OCI-LY7 (cell line): Measurements from ENCODE around the gene FOXI1. TPM values are rescaled to one million over a fixed set of nuclear protein-coding genes. Genes with fewer than 3 reads are reported as not detected.

ENCODE experiments used
- BruUV-seq: library from RNA; stranded (reverse); fragments of 400-500 nt; replicated peaks from 2 replicates; lab custom pipeline; 2021; lab: Mats Ljungman, UMichigan
- CTCF ChIA-PET: fragments of 300-600 bp; sonication (Branson Sonifier 250); formaldehyde crosslinking; loops from one replicate; lab custom pipeline; 2022; ENCODE audit warnings: antibody characterized with exemption; ENCODE audit not compliant: unreplicated experiment; lab: Charles Lee
- POLR2A ChIA-PET: fragments of 300-600 bp; sonication (Branson Sonifier 250); formaldehyde crosslinking; loops from one replicate; lab custom pipeline; 2022; ENCODE audit warnings: antibody characterized with exemption; lab: Charles Lee
- DNase-seq: peaks from one replicate; pipeline ENCODE4 v3.0.0-alpha.2; 2015; ENCODE audit warnings: low spot score
- H2AFZ ChIP-seq: fragments of 200-600 bp; sonication (generic), shearing (Covaris generic); 2 replicates; pipeline ENCODE4 v1.6.1; 2014; ENCODE audit warnings: mild to moderate bottlenecking, antibody characterized with exemption, low read length, moderate library complexity
- H3K27ac ChIP-seq: fragments of 200-600 bp; sonication (generic); 2 replicates; pipeline ENCODE4 v1.5.1; 2014; ENCODE audit warnings: mixed run types, low read depth, mild to moderate bottlenecking, moderate library complexity, low read length, inconsistent platforms; ENCODE audit not compliant: poor library complexity, severe bottlenecking
- H3K36me3 ChIP-seq: fragments of 200-600 bp; sonication (generic); 2 replicates; pipeline ENCODE4 v1.6.1; 2014; ENCODE audit warnings: mild to moderate bottlenecking, antibody characterized with exemption, low read length, moderate library complexity, mixed read lengths; ENCODE audit not compliant: insufficient read depth
- H3K4me1 ChIP-seq: fragments of 200-600 bp; sonication (generic); 2 replicates; pipeline ENCODE4 v1.5.1; 2014; ENCODE audit warnings: mild to moderate bottlenecking, low read length; ENCODE audit not compliant: insufficient read depth, poor library complexity, severe bottlenecking
- H3K4me2 ChIP-seq: fragments of 200-600 bp; sonication (generic); 2 replicates; pipeline ENCODE4 v1.6.1; 2014; ENCODE audit warnings: mild to moderate bottlenecking, low read length
- H3K4me3 ChIP-seq: fragments of 200-600 bp; sonication (generic); 2 replicates; pipeline ENCODE4 v1.5.1; 2014; ENCODE audit warnings: mild to moderate bottlenecking, low read depth, low read length; ENCODE audit not compliant: poor library complexity, severe bottlenecking
- H3K79me2 ChIP-seq: fragments of 200-600 bp; sonication (generic); 2 replicates; pipeline ENCODE4 v1.6.1; 2016; ENCODE audit warnings: low read depth, mild to moderate bottlenecking, low read length, moderate library complexity, mixed read lengths; ENCODE audit not compliant: insufficient read depth
- H3K9me2 ChIP-seq: fragments of 200-600 bp; sonication (generic); 2 replicates; pipeline ENCODE4 v1.6.1; 2016; ENCODE audit warnings: mild to moderate bottlenecking, low read length, mixed read lengths; ENCODE audit not compliant: insufficient read depth
- H3K9me3 ChIP-seq: fragments of 200-600 bp; sonication (generic); 2 replicates; pipeline ENCODE4 v1.6.1; 2014; ENCODE audit warnings: mild to moderate bottlenecking, mixed run types, low read length, mixed read lengths
- H4K20me1 ChIP-seq: fragments of 200-600 bp; sonication (generic); 2 replicates; pipeline ENCODE4 v1.6.1; 2014; ENCODE audit warnings: mild to moderate bottlenecking, antibody characterized with exemption, low read length, moderate library complexity, mixed read lengths; ENCODE audit not compliant: insufficient read depth
- EZH2phosphoT487 ChIP-seq: fragments of 200-600 bp; sonication (generic); IDR thresholded peaks from 2 replicates; pipeline ENCODE4 v1.6.1; 2018; ENCODE audit warnings: low read depth, borderline replicate concordance, mild to moderate bottlenecking, mixed run types, antibody characterized with exemption, low read length, moderate library complexity, mixed read lengths
- intact Hi-C: fragments of 100-400 bp; cut with micrococcal nuclease; formaldehyde crosslinking; loops from one replicate; pipeline ENCODE4 v1.10.0; 2022; ENCODE audit not compliant: unreplicated experiment
- total RNA-seq, 2 experiments: library from RNA; depleted of rRNA in 1 of 2; stranded (reverse); fragments of >200 nt in 1 of 2; shearing (Covaris generic) in 1 of 2; gene quantifications; 2 replicates each; pipeline ENCODE4 v1.2.3, GENCODE V29; 2014 to 2022
- TF ChIP-seq, protein P1 (sequence below): fragments of 200-600 bp; sonication (generic); conservative IDR thresholded peaks from 2 replicates; pipeline ENCODE4 v1.5.1; 2014; ENCODE audit warnings: mild to moderate bottlenecking, antibody characterized with exemption, low read length, moderate library complexity, mixed read lengths

Gene FOXI1
- total RNA-seq, 2 experiments from 2014 or later, result not detected

DNA sequence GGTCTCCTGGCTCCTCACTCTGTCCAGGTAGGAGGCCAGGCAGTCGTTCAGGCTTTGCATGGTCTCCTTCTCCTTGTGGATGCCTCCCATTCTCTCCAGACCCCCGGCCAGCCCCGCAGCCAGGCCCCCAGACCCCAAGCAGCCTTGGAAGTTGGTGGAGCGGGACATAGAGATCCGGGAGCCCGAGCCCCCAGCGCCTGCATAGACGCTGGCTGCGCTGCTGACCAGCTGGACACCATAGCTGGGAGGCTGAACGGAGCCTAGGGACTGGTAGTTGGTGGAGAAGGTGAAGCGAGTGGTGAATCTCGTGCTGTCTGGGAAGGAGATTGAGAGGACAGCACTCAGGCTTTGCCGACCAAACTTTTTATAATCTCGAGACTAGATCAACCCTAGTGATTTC lies 35.9 kb downstream of the FOXI1 start:
- intact Hi-C loops, result no loop called here
- no peaks in the 10 kb centered on the region for H3K9me3 ChIP-seq
- H4K20me1 ChIP-seq, result no peaks in the 10 kb centered on the region
- no peak overlapping the region for H3K27ac ChIP-seq
- CTCF ChIA-PET, result no interaction called here
- POLR2A ChIA-PET, result no interaction called here
- no peaks in the 10 kb centered on the region for H3K9me2 ChIP-seq
- no peaks in the 10 kb centered on the region for H3K79me2 ChIP-seq
- no peak overlapping the region for H3K4me3 ChIP-seq
- H2AFZ ChIP-seq, result no peak overlapping the region
- DNase-seq, result no peak
- H3K36me3 ChIP-seq, result no peaks in the 10 kb centered on the region
- no peak overlapping the region for H3K4me2 ChIP-seq
- TF ChIP-seq, protein P1, sequence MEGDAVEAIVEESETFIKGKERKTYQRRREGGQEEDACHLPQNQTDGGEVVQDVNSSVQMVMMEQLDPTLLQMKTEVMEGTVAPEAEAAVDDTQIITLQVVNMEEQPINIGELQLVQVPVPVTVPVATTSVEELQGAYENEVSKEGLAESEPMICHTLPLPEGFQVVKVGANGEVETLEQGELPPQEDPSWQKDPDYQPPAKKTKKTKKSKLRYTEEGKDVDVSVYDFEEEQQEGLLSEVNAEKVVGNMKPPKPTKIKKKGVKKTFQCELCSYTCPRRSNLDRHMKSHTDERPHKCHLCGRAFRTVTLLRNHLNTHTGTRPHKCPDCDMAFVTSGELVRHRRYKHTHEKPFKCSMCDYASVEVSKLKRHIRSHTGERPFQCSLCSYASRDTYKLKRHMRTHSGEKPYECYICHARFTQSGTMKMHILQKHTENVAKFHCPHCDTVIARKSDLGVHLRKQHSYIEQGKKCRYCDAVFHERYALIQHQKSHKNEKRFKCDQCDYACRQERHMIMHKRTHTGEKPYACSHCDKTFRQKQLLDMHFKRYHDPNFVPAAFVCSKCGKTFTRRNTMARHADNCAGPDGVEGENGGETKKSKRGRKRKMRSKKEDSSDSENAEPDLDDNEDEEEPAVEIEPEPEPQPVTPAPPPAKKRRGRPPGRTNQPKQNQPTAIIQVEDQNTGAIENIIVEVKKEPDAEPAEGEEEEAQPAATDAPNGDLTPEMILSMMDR, result no peak
- no peak for TF ChIP-seq EZH2phosphoT487
- BruUV-seq, result no TSS peak
- no peaks in the 10 kb centered on the region for H3K4me1 ChIP-seq

DNA sequence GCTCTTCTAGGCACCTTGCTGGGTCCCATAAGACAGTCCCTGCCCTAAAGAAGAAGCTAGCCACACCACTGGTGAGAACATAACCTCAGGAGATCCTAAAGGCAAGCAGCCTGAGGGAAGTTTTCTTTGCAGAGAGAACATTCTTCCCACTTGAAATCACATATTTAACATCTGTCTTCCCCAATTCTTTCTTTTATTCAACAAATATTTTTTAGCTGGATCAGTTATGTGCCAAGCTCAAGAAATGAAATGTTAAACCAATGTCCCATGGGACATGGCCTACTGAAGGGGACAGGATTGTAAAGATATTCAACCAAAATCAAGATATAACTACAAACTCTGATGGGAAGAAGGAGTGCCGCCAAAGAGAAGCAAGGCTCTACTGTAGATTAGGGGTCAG lies 36.5 kb downstream of the FOXI1 start:
- no peak overlapping the region for H3K4me3 ChIP-seq
- H3K9me2 ChIP-seq, result no peaks in the 10 kb centered on the region
- H3K36me3 ChIP-seq, result no peaks in the 10 kb centered on the region
- ChIA-PET CTCF (no interaction called here), POLR2A (interaction anchor here (0.9 to 1.9 kb wide), 2 partner anchors 10 to 13 kb away, joined by 3 to 4 read pairs; no protein-coding TSS in a partner anchor)
- no peak for DNase-seq
- no peaks in the 10 kb centered on the region for H3K4me1 ChIP-seq
- H2AFZ ChIP-seq, result no peak overlapping the region
- intact Hi-C loops, result no loop called here
- H3K4me2 ChIP-seq, result no peak overlapping the region
- no peaks in the 10 kb centered on the region for H3K79me2 ChIP-seq
- no TSS peak for BruUV-seq
- H4K20me1 ChIP-seq, result no peaks in the 10 kb centered on the region
- TF ChIP-seq, protein P1, result no peak
- no peak for TF ChIP-seq EZH2phosphoT487
- no peak overlapping the region for H3K27ac ChIP-seq
- H3K9me3 ChIP-seq, result no peaks in the 10 kb centered on the region

DNA sequence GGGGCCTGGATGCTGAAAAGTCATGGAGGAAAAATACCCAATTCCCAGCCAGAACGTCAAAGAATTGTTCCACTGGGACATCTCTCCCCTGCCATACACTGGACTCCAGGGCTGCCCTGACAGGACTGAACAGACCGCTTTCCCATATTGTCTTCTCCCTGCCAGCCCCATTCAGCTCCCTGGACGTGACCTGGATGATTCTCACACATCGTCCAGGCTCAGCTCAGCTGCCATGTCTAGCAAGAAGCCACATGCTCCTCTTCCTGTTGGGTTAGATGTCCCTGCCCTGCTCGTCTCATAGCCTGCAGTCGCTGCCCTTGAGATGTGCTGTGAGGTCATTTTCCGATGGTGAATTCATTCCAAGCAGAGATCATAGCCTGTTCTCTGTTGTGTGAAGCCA lies 37.4 kb downstream of the FOXI1 start:
- Histone ChIP-seq H3K27ac (no peak overlapping the region), H3K4me1 (no peaks in the 10 kb centered on the region), H3K9me2 (no peaks in the 10 kb centered on the region), H3K9me3 (no peaks in the 10 kb centered on the region), H4K20me1 (no peaks in the 10 kb centered on the region), H3K4me2 (no peak overlapping the region), H3K4me3 (no peak overlapping the region), H2AFZ (no peak overlapping the region), H3K36me3 (no peaks in the 10 kb centered on the region), H3K79me2 (no peaks in the 10 kb centered on the region)
- ChIA-PET CTCF (interaction anchor here (0.6 kb wide), 1 partner anchor 1377 kb away, joined by 3 read pairs; no protein-coding TSS in a partner anchor), POLR2A (interaction anchor here (0.9 to 1.9 kb wide), 2 partner anchors 11 to 14 kb away, joined by 3 to 4 read pairs; no protein-coding TSS in a partner anchor)
- no peak for TF ChIP-seq EZH2phosphoT487
- TF ChIP-seq, protein P1, result no peak
- no TSS peak for BruUV-seq
- intact Hi-C loops, result no loop called here
- no peak for DNase-seq
